ENCODE data around the gene C5orf58. TPM values are rescaled to one million over a fixed set of nuclear protein-coding genes. Genes with fewer than 3 reads are reported as not detected.

The C5orf58 gene
- total and polyA plus RNA-seq, 8 donors = 0.34 to 0.72 (median 0.43) TPM; not detected in 2

DNA sequence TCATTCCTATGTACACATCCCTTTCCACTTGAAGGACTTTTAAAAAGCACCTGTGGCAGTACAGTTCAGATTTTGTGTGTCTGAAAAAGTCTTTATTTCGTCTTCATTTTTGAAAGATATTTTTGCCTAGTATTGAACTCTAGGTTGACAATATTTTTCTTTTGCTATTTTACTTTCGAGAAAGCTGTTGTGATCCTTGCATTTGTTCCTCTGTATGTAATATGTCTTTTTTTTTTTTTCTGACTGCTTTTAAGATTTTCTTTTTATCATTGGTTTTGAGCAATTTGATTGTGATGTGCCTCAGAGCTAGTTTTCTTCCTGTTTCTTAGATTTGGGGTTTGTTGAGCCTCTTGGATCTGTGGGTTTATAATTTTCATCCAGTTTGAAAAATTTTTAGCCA is 51.4 kb downstream of the C5orf58 start:
- Histone ChIP-seq H3K9me3 (peaks cover 0 to 4% of the 10 kb centered on the region in 2 donors), H3K36me3 (peaks cover 0 to 91% of the 10 kb centered on the region in 2 donors), H3K27ac (peak overlapping the region in 1 of 2 donors; percentile 43), H3K27me3 (no peaks in the 10 kb centered on the region), H3K4me3 (no peak overlapping the region), H3K4me1 (peaks cover 21 to 94% of the 10 kb centered on the region in 2 donors)
- ATAC-seq (no peak), DNase-seq (no peak)
- TF ChIP-seq CTCF (IDR thresholded peaks at IDR 0.05) = no peak
- intact Hi-C loops (cut with DNase I) = no loop called here

DNA sequence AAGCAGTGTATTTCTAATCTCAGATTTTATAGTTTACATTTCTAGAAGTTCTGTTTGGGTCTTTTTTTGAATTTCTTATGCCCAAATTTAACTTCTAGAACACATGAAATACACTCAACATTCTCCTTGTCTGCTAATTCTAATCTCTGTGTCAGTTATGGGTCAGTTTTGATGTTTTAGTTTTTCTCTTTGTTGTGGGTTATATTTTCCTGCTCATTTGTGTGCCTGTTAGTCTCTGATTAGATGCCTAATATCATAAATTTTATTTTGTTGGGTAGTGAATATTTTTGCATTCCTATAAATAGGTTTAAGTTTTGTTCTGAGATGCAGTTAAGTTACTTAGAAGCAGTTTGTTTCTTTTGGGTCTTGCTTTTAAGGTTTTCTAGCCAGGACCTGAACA is 52.4 kb downstream of the C5orf58 start:
- Histone ChIP-seq H3K27me3 (no peaks in the 10 kb centered on the region), H3K4me1 (peaks cover 16 to 94% of the 10 kb centered on the region in 2 donors), H3K27ac (no peak overlapping the region), H3K36me3 (peaks cover 0 to 97% of the 10 kb centered on the region in 2 donors), H3K4me3 (no peak overlapping the region), H3K9me3 (peaks cover 0 to 4% of the 10 kb centered on the region in 2 donors)
- DNase-seq (no peak), ATAC-seq (no peak)
- intact Hi-C loops (cut with DNase I) = no loop called here
- TF ChIP-seq CTCF (IDR thresholded peaks at IDR 0.05) = no peak

- Histone ChIP-seq H3K27ac (peak overlapping the region in 1 of 2 donors; percentile 59), H3K9me3 (peaks cover 0 to 4% of the 10 kb centered on the region in 2 donors), H3K4me3 (no peak overlapping the region), H3K36me3 (peaks cover 0 to 92% of the 10 kb centered on the region in 2 donors), H3K27me3 (no peaks in the 10 kb centered on the region), H3K4me1 (peaks cover 13 to 94% of the 10 kb centered on the region in 2 donors)
- no peak for TF ChIP-seq CTCF (IDR thresholded peaks at IDR 0.05)
- intact Hi-C loops (cut with DNase I) = no loop called here
- no peak for ATAC-seq
- DNase-seq = no peak
Measured at GRCh38 chr5:170286386-170286925, 53.7 kb downstream of the C5orf58 start.

GRCh38 chr5:170287532-170287931 is 54.7 kb downstream of the C5orf58 start:
- Histone ChIP-seq H3K4me1 (peaks cover 13 to 94% of the 10 kb centered on the region in 2 donors), H3K27me3 (no peaks in the 10 kb centered on the region), H3K27ac (peak overlapping the region in 1 of 2 donors; percentile 59), H3K4me3 (no peak overlapping the region), H3K36me3 (peaks cover 0 to 92% of the 10 kb centered on the region in 2 donors), H3K9me3 (peaks cover 0 to 4% of the 10 kb centered on the region in 2 donors)
- peak in 2 of 4 donors; percentile 82 to 90 for DNase-seq
- peak; percentile 59 for ATAC-seq
- TF ChIP-seq CTCF (IDR thresholded peaks at IDR 0.05) = no peak
- intact Hi-C loops (cut with DNase I) = no loop called here

DNA sequence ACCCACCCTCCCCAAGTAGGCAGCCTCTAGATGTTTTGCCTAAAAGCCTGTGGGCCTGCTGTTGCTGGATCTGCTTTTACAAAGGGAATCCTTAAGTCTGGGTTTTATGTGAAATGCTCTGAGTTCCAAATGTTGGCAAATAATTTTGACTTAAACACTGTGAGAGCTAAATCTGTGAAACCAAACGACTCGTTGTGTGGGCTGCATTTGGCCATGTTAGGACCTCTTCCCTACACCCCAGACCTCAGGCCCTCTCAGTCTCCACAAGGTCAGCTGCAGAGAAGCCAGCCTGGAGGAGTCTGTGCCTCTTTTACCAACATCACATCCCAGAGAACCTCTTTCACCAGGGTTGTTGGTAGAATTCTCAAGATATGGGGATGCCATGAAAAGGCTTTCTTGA is 55.4 kb downstream of the C5orf58 start:
- H3K36me3 ChIP-seq = peaks cover 0 to 92% of the 10 kb centered on the region in 2 donors
- H3K9me3 ChIP-seq = peaks cover 0 to 4% of the 10 kb centered on the region in 2 donors
- DNase-seq = no peak
- no peak for ATAC-seq
- no peaks in the 10 kb centered on the region for H3K27me3 ChIP-seq
- peak overlapping the region; percentile 7 to 59 for H3K27ac ChIP-seq
- TF ChIP-seq CTCF (IDR thresholded peaks at IDR 0.05) = no peak
- H3K4me1 ChIP-seq = peaks cover 13 to 94% of the 10 kb centered on the region in 2 donors
- H3K4me3 ChIP-seq = no peak overlapping the region
- intact Hi-C loops (cut with DNase I) = no loop called here

Measured in left lung (tissue), 10 donors.